GM21390 (cell line): ENCODE results near the gene RBFOX2.
"Not testable (repeated sequence)": the region's sequence is repeated elsewhere in the genome, so short reads cannot be mapped to it uniquely, and the experiment has no call there.

Experiments used
- ATAC-seq: cut with Tn5 transposase; IDR thresholded peaks from one replicate; pipeline ENCODE4 v1.9.1; 2021; ENCODE audit not compliant: unreplicated experiment

Gene RBFOX2

DNA sequence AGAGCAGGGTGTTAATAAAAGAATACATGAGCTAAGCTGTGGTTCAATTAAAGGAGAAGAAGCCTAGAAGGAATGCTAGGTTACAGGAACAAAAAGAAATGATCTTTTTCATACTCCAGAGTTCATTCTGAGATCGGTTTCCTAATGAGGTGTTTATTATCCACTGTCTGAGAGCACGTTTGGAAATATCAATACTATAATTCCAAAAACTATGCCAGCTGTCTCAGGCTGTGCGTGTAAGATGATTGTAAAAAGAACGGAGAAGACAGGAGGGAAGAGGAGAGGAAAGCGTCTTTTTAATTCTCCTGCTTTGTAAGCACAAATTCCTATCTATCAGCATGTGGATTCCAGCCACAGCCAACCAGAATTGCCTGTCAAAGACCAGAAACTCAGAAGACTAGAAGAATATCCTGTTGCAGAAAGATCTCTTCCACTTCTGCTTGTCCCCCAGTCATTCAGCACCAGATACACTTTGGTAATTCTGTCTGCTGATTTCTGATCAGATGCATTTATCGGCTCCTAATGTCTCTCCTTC lies 285.2 kb downstream of the RBFOX2 start:
- no peak for ATAC-seq

DNA sequence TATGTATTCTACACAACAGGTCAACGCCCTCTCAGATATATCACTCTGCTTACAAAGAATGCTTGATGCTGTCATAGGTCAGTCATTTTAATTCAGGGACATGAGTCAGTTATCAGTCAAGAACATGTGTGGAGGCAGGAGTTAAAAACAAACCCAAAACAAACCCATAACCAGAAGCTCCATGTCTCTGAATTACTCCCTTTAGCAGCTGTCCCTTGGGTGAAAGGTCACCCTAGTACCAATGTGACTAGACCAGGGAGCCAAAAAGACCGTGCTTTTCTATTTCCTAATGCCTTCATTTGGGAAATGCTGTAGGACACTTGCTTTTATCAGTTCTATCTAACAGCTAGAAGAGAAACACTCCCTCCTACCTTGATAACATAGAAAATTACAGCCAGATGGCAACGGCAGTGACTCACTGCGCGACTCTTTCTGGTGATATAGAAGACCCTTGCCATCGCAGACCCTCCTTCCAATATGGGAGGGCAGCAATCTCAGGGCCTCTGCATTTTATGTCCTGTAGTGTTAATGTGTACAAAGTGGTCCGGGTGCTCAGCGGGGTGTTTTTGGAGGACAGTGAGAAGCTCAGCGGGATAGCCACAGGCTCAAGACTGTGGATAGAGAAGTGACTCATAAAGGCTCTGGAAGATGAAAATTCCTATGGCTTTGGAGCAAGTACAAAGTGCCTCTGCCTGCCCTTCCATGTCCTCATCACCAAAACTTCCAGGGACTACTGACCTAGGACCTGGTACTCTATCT lies 286.1 kb downstream of the RBFOX2 start:
- ATAC-seq: no peak

DNA sequence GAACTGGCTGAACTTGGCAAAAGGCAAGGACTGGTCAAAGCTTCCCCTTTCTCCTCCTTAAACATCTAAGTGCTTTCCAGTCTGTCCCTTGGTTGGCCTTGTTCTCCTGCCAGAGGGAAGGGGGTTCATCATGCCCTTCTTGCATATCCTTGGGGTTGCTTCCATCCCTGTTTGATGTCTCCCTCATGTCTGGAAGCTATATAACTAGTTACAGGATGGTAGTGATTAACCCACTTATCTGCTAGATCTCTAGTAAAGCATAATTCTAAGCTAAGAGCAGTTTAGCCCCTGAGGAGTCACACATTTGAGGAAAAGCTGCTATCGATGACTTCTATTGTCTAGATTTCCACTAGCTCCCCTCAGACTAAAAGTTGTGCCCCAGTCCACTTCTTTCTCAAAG lies 288.0 kb downstream of the RBFOX2 start:
- no peak for ATAC-seq

DNA sequence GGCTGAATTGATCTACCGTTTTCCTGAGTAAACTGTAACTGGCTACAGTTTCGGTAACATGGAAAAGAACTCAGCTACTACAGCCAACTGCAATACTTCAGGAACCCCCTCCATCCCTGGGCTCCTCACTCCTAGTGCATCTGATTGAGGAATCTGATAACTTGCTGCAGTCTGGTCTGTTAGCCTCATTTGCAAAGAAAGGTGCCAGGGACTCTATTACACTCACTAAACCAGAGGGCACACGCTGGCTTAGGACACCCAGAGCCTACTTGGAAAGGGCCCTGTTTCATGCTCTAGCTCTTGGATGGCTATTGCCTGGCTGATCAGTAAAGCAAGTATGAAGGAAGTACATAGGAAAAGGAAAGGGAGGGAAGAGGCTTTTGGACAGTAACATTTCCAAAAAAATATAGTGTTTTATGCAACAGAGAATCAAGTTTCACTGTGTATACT lies 288.7 kb downstream of the RBFOX2 start:
- ATAC-seq: no peak

DNA sequence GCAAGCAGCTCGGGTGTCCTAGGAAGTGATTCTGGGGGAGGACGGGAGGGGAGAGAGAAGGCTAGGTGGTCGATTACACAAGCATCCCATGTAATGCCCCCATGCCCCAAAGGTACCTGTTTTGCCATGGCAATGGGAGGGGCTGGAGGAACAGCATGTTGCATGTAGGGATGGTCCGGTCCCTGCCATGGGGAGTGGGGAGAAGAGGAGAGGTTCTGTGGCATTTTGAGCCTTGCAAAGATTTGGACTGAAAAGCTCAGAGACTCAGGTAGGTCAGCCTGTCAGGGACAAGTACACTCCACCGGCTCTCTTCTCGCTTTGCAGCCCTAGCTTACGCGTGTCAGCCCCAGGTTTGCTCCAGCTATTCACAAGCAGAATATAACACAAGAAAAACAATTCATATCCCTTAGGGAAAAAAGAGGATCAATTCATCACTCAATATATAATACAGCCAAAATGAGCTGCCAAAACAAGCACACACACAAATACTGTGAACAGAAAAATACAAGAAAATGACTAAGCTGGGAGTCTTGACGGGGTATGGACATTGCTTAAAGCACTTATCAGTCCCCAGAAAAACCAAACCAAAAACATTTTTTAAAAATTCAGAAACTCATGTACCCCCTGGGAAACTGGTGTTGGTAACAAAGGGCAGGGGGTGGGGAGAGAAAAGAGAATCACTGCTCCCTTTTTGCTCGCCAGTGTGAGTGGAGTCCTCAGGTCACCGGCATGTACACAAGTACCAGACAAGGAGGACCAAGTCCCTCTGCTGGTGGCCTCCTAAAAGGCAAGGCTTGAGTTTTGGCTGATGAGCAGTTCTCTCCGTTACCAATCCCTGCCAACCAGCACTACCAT lies 289.3 kb downstream of the RBFOX2 start:
- ATAC-seq: no peak

DNA sequence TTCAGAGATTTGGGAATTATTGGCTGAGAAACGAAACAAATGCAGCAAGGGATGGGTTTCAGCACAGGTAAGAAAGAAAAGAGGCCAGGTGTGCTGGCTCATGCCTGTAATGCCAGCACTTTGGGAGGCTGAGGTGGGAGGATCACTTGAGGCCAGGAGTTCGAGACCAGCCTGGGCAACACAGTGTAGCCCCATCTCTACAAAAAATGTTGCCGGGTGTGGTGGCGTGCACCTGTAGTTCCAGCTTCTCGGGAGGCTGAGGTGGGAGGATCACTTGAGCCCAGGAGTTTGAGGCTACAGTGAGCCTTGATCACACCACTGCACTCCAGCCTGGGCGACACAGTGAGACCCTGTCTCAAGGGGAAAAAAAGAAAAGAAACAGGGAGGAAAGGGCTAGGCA lies 290.7 kb downstream of the RBFOX2 start:
- ATAC-seq: not testable (repeated sequence)

DNA sequence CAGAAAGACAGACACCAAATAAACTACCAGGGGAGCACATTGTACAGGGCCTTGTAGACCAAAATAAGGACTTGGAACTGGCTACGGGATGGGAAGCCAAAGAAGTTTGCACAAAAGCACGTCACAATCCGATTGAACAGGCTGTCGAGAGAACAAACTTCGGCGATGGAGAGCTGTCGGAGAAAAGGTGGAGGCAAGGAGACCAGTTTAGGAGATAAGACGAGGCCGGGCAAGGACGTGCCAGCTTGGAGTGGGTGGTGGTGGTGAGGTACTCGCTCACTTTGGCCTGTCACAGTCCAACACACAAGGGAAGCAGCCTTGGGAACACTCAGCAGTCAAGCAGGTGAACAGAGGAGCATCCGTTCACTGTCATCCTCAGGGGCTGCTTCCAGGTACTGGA lies 291.9 kb downstream of the RBFOX2 start:
- no peak for ATAC-seq

DNA sequence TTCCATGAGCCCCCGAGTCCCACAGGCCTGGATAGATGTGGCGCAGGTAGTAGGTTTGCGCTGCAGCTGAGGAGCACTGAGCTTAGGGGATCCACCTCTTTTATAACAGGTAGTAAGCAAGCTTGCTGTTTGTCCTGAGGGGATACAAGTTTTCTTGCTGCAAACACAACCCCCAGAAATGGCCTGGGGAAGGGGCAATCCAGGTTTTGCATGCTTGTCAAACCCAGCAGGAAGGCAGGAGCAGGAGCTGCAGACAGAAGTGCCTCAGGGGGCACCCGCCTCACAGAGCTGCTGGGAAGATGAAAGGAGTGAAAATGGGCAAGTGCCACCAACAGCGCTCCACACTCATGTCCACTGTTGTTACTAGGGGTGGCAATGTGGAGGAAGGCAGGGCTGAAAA lies 292.5 kb downstream of the RBFOX2 start:
- ATAC-seq: no peak

DNA sequence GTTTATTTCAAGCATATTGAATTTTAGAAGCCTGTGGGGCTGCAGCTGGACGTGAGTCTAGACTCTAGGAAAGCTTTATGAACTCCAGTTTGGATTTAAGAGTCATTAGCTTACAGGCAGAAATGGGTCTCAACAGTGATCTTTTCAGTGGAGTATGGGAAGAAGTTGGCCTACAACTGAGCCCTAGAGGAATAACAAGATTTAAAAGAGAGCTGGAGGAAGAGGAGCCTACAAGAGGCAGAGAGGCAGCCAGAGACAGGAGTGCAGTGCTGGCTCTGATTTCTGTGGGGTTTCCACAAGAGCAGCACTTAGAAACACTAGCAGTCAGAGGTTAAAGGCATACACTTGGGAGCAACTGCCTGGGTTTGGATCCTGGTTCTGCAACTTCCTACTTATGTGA lies 293.1 kb downstream of the RBFOX2 start:
- no peak for ATAC-seq

DNA sequence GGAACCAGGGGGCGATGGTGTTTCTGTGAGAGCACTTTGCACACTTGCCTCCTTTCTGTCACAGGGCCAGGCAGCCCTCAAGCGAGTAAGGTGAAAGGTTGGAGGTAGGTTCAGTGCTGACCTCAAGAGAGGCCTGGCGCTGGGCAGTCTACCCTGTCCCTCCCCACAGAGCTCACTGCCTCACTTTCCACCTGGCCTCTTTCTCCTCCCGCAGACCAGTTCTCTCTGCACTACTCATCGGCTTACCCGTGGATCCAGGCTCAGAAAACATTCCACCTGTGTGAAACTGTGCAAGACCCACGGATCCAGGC lies 294.2 kb downstream of the RBFOX2 start:
- no peak for ATAC-seq

DNA sequence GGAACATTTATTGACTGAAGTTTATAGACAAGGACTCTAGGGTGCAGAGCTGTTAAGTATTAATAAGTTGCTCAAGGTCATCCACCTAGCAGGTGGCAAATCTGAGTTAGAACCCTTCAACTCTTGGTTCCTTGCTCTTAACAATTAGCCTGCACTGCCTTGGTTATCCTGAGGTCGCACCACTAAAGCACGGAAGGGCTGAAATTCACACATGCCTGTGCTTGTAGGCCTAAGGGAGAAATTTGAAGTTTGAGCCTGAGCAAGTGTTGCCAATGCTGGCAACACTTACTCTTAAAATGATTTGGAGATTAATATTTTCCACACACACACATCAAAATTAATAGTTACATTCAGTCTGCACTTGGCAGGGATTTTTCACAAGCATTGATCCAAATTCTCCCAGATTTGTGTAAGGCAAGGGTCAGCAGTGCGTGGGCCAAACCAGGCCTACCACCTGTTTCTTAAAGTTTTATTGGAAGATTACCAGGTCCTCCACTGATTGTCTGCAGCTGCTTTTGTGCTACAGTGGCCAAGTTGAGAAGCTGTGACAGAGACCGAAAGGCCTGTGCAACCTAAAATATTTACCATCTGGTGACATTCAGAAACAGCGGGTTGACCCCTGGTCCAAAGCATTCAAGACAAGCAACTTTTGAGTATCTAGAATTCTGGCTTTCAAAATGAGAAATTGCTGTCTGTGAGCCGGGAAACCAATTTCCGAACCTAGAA lies 294.7 kb downstream of the RBFOX2 start:
- ATAC-seq: no peak

DNA sequence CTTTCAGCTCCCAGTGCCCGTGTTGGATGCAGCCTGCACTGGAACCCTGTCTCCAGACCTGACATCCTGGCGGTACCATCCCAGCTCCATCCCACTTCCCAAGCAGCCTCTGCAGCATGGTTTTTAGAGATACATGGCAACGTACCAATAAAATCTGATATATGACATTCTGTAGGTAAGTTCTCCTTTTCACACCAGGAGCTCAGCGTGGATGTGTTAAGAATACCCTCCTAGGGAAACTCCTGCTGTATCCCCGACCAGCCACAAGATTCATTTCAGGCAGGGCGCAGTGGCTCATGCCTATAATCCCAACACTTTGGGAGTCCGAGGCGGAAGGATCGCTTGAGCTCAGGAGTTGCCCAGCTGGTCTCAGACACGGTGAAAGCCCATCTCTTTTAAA lies 295.6 kb downstream of the RBFOX2 start:
- no peak for ATAC-seq

DNA sequence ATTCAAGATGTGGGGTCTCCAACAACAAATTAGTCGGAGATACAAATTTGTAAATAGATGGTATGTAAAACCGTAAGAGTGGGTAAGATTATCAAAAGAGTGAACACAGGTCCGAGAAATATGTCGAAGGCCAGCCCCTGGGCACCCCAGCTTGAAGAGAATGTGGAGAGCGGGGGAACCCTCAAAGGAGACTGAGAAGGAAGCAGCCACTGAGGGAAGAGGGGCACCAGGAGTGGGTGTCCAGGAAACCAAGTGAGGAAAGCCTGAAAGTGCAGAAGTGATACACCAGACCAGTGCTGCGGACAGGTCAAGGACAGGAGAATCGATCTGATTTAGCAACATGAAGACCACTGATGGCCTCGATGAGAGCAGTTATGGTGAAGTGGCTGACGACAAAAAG lies 296.5 kb downstream of the RBFOX2 start:
- ATAC-seq: no peak

DNA sequence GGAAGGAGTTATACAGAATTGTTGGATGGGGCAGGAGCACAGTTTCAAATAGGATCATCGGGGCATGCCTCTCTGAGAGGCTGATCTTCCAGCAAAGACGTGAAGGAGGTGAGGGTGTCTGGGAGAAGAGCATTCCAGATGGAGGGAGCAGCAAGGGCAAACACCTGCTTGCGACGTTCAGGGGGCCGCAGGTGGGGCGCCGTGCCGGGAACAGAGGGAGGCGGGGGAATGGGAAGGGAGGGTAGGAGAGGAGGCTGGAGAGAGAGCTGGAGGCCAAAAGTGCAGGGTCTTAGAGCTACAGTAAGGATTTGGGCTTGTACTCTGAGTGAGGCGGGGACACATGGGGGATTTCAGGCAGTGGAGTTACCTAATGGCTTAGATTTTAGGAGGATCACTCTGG lies 297.3 kb downstream of the RBFOX2 start:
- no peak for ATAC-seq

DNA sequence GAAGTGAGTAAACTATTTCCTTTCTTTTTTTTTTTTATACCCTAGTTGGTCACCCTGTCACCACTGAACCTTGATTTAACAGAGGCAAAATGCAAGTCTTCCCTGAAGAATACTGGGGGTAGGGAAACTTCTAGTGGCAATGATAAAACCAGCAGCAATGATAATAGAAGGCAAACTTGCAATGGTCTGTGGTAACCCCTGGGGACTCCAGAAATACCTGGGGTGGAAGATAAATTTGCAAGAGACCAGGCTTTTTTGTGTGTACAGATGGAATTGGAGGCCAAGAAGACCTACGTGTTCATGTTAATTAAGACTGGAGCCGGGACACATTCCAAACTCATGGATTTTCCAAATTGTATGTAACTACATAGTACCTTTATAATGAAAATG lies 299.3 kb downstream of the RBFOX2 start:
- ATAC-seq: no peak

DNA sequence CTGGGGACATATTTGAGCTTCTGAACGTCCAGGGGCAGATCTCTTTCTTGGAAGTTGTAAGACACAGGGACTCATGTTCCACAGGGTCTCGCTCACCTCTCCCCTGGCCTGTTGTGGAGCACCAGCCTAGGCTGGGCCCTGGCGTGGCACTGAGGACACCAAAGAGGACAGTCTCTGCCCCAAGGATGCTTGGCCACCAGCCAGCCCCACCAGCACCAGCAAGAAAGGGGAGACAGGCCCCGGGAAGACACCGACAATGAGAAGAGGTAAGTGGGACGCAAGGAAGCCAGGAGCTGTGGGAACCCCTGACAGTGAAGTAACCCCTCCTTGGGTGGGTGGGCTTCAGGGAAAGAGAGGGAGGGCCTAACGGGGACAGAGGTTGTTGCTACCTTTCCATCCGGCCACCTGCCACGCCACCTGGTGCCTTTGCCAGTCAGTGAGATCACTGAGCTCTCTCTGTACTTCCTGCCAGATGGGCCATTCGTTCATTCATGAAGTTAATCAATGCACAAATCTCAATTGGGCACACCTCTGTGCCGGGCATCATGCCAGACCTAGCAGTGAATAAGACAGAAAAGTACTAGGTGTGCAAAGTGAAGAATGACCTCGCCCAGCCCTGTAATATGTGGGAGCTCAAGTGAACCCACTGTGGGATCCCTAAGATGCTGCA lies 299.9 kb downstream of the RBFOX2 start:
- no peak for ATAC-seq

DNA sequence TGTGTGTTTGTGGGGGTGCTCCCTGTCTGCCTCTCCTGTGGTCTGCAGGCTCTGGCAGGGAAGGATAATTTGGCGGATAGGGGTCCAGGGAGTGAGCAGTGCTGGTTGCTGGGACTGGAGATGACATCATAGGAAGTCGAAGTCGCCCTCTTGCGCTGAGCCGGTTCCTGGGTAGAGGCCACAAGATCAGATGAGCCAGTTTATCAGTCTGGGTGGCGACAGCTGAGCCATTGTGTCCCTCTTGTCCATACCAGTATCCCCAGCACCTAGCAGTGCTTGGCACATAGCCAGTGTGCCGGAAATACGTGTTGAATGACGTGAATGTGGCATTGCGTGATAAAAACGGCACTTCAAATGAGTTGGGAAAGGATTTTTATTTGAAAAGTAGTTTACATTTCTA lies 301.2 kb downstream of the RBFOX2 start:
- no peak for ATAC-seq

DNA sequence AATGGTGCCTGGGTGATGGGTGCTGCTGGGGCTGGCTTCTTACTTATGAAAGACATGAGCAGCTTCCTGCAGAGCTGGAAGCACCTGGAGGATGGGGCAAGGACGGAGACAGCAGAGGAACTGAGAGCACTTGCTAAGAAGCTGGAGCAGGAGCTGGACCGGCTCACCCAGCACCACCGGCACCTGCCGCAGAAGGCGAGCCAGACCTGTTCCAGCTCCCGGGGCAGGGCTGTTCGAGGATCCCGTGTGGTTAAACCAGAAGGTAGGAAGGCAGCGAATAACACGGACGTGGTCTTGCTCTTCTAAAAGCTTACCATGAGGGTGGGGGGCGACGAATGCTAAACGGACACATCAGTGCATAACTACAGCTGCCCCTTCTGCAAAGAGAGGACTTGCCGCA lies 301.7 kb downstream of the RBFOX2 start:
- no peak for ATAC-seq

DNA sequence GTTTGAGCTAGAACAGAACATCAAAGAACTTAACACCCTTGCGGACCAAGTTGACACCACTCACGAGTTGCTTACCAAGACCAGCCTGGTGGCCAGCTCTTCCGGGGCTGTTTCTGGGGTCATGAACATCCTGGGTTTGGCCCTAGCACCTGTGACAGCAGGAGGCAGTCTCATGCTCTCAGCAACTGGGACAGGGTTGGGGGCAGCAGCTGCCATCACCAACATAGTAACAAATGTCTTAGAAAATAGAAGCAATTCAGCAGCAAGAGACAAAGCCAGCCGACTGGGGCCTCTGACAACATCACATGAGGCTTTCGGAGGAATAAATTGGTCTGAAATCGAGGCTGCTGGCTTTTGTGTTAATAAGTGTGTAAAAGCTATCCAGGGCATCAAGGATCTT lies 302.2 kb downstream of the RBFOX2 start:
- ATAC-seq: no peak

DNA sequence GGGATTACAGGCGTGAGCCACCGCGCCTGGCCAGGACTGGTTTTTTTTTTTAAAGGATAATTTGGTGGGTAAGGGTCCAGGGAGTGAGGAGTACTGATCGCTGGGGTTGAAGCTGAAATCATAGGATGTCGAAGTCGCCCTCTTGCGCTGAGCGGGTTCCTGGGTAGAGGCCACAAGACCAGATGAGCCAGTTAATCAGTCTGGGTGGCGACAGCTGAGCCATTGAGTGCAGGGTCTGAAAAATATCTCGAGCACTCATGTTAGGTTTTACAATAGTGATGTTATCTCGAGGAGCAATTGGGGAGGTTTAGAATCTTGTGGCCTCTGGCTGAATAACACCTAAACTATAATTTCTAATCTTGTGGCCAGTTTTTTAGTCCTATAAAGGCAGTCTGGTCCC lies 303.1 kb downstream of the RBFOX2 start:
- no peak for ATAC-seq

DNA sequence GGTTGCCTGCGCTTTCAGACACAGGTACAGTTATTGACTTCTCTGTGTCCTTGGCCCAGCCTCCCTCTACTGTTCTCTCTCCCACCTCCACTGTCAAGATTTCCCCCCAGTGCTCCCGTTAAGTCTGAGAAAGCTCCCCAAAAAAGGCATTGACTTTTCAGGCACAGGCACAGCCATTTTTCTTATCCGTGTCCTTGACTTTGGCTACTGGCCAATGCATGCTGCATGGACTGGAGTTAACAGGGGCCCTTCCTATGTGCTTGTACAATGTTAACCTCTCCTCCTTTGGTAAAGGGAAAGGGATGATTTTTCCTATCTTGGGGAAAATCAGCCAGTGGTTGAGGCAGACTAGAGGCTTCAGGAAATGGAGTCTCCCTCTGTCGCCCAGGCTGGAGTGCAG lies 306.7 kb downstream of the RBFOX2 start:
- ATAC-seq: no peak
